Liver (tissue), 9 donors: ENCODE results near the gene SUPT4H1. TPM values are rescaled to one million over a fixed set of nuclear protein-coding genes. Genes with fewer than 3 reads are reported as not detected.

Source experiments
- DNase-seq: peaks from one replicate; pipeline ENCODE4 v3.0.0-alpha.2; 2017; ENCODE audit warnings: low spot score
- H3K27ac ChIP-seq, 2 donors: one replicate each; pipeline ENCODE4 v1.7.0; 2013; ENCODE audit warnings: inconsistent platforms in 2 of 2, low read length in 2 of 2, control low read depth in 1 of 2, low read depth in 1 of 2, mild to moderate bottlenecking in 1 of 2
- H3K27me3 ChIP-seq, 4 donors: one replicate each; pipeline versions ENCODE4 v1.6.1 to v1.7.0; 2013; ENCODE audit warnings: low read length in 3 of 4, inconsistent platforms in 1 of 4, mild to moderate bottlenecking in 1 of 4, moderate library complexity in 1 of 4; ENCODE audit not compliant: control insufficient read depth in 4 of 4, insufficient read depth in 4 of 4
- H3K36me3 ChIP-seq, 4 donors: one replicate each; pipeline versions ENCODE4 v1.6.1 to v1.7.0; 2013; ENCODE audit warnings: low read length in 3 of 4, mild to moderate bottlenecking in 3 of 4, low read depth in 1 of 4, moderate library complexity in 1 of 4; ENCODE audit not compliant: control insufficient read depth in 4 of 4, insufficient read depth in 3 of 4
- H3K4me1 ChIP-seq, 4 donors: one replicate each; pipeline versions ENCODE4 v1.6.1 to v1.7.0; 2013; ENCODE audit warnings: low read length in 3 of 4, mild to moderate bottlenecking in 3 of 4, moderate library complexity in 1 of 4; ENCODE audit not compliant: control insufficient read depth in 4 of 4, insufficient read depth in 4 of 4
- H3K4me3 ChIP-seq, 3 donors: one replicate each; pipeline versions ENCODE4 v1.6.1 to v1.7.0; 2013; ENCODE audit warnings: low read length in 3 of 3, control low read depth in 1 of 3, low read depth in 1 of 3, mild to moderate bottlenecking in 1 of 3
- H3K9ac ChIP-seq, 2 donors: one replicate each; pipeline ENCODE4 v1.7.0; 2013; ENCODE audit warnings: low read length in 2 of 2, mild to moderate bottlenecking in 2 of 2, moderate library complexity in 2 of 2, control low read depth in 1 of 2, low read depth in 1 of 2
- H3K9me3 ChIP-seq, 4 donors: one replicate each; pipeline versions ENCODE4 v1.6.1 to v1.7.0; 2013; ENCODE audit warnings: low read length in 3 of 4; ENCODE audit not compliant: control insufficient read depth in 4 of 4
- FOXA2 ChIP-seq: IDR thresholded peaks from 2 replicates; pipeline ENCODE4 v1.6.1; 2016; ENCODE audit warnings: antibody characterized with exemption
- GABPA ChIP-seq, 2 donors: IDR thresholded peaks in 1 of 2; conservative IDR thresholded peaks in 1 of 2; 2 replicates each; pipeline ENCODE4 v1.6.1; 2016; ENCODE audit warnings: antibody characterized with exemption in 2 of 2, mild to moderate bottlenecking in 1 of 2, moderate library complexity in 1 of 2
- HNF4G ChIP-seq: IDR thresholded peaks from 2 replicates; pipeline ENCODE4 v1.6.1; 2016; ENCODE audit warnings: antibody characterized with exemption
- JUND ChIP-seq, 2 donors: IDR thresholded peaks; 2 replicates each; pipeline ENCODE4 v1.6.1; 2016; ENCODE audit warnings: antibody characterized with exemption in 2 of 2
- NR2F2 ChIP-seq: IDR thresholded peaks from 2 replicates; pipeline ENCODE4 v1.6.1; 2016; ENCODE audit warnings: antibody characterized with exemption
- RAD21 ChIP-seq, 2 donors: IDR thresholded peaks; 2 replicates each; pipeline ENCODE4 v1.6.1; 2016; ENCODE audit warnings: antibody characterized with exemption in 2 of 2, mild to moderate bottlenecking in 2 of 2
- RXRA ChIP-seq, 2 donors: IDR thresholded peaks; 2 replicates each; pipeline ENCODE4 v1.6.1; 2017 to 2018; ENCODE audit warnings: antibody characterized with exemption in 2 of 2, mild to moderate bottlenecking in 1 of 2
- SP1 ChIP-seq: IDR thresholded peaks from 2 replicates; pipeline ENCODE4 v1.6.1; 2018; ENCODE audit warnings: antibody characterized with exemption, mild to moderate bottlenecking
- TAF1 ChIP-seq: conservative IDR thresholded peaks from 2 replicates; pipeline ENCODE4 v1.6.1; 2016; ENCODE audit warnings: antibody characterized with exemption, mild to moderate bottlenecking
- YY1 ChIP-seq: IDR thresholded peaks from 2 replicates; pipeline ENCODE4 v1.6.1; 2016; ENCODE audit warnings: antibody characterized with exemption, mild to moderate bottlenecking
- WGBS: extraction: QIAGEN DNeasy Blood & Tissue Kit; methylation state at CpG from one replicate; pipeline ENCODE4 v1.1.7; 2013; 5-methylcytosine and 5-hydroxymethylcytosine counted together
- polyA plus RNA-seq, 2 donors: library from polyadenylated mRNA; stranded (reverse) in 1 of 2; unstranded in 1 of 2; fragments of 200-250 nt in 1 of 2; fragments of >200 nt in 1 of 2; fragmentation: Nextera tagmentation in 1 of 2; extraction: Ambion mirVana in 1 of 2; gene quantifications; one replicate each; pipeline versions ENCODE4 v1.2.1 to v1.2.3, GENCODE V29; 2013 to 2015
- total RNA-seq, 2 donors: library from RNA; depleted of rRNA; stranded (reverse); fragments of >200 nt; gene quantifications; one replicate each; pipeline ENCODE4 v1.2.3, GENCODE V29; 2014
- TF ChIP-seq, protein P1 (sequence below): IDR thresholded peaks from 2 replicates; pipeline ENCODE4 v1.6.1; 2016; ENCODE audit warnings: antibody characterized with exemption
- TF ChIP-seq, protein P2 (sequence below): fragments of 150-350 bp; IDR thresholded peaks from 2 replicates; pipeline ENCODE4 v1.5.1; 2017; ENCODE audit warnings: improper control_type of control experiment, low read depth, low read length; ENCODE audit not compliant: missing input control
- TF ChIP-seq, protein P3 (sequence below): IDR thresholded peaks from 2 replicates; pipeline ENCODE4 v1.6.1; 2016; ENCODE audit warnings: antibody characterized with exemption, mild to moderate bottlenecking
- TF ChIP-seq, protein P4 (sequence below): IDR thresholded peaks from 2 replicates; pipeline ENCODE4 v1.6.1; 2016; ENCODE audit warnings: antibody characterized with exemption
- donor health status: healthy.
- donor health status: healthy.
- donor health status: healthy.
- donor health status: healthy.
- donor health status: healthy.

Gene SUPT4H1
- total and polyA plus RNA-seq, 4 donors: 23.3 to 59.1 (median 40.4) TPM

DNA sequence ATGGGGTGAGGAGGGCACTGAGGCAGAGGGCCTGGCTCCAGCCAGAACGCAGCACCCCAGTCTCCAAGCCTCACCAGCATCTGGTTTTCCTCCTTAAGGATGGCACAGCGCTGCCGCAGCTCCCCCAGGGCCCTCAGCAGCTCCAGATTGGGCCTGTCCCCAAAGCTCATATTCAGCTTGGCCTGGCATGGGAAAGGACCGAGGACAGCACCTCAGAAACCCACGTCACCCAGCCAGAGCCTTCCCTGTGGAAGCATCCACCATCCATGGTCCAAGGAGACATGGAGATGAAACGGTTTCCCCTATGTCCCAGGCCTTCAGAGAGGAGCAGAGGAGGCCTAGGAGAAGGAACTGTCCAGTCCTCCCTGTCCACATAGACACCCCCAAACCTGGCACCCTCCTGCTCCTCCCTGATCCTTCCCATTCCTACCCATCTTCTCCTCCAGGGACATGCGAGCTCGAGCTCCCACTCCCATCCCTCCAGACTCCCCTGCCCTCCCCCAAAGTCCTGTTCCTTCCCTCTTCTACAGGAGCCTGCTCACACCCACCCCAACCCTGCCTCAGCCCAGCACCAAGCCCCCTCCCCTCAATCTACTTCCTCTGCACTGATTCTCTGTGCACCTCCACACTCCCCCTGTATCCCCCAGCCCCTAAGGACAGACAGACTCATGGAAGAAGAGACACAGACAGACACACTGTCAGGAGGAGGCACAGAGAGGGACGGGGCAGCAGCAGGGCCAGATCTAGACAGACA is 25.2 kb downstream of the SUPT4H1 start:
- no peak for DNase-seq
- H3K27ac ChIP-seq: no peak overlapping the region
- H3K9me3 ChIP-seq: no peaks in the 10 kb centered on the region
- H3K4me1 ChIP-seq: peaks cover 2 to 16% (median 13%) of the 10 kb centered on the region in 4 donors
- no peak overlapping the region for H3K4me3 ChIP-seq
- no peak overlapping the region for H3K9ac ChIP-seq
- H3K36me3 ChIP-seq: no peaks in the 10 kb centered on the region
- WGBS: 89% methylated on average over 9 of the region's 9 CpGs
- no peaks in the 10 kb centered on the region for H3K27me3 ChIP-seq
- TF ChIP-seq, protein P1, sequence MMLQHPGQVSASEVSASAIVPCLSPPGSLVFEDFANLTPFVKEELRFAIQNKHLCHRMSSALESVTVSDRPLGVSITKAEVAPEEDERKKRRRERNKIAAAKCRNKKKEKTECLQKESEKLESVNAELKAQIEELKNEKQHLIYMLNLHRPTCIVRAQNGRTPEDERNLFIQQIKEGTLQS: no peak
- TF ChIP-seq SP1 (no peak), YY1 (no peak), RAD21 (IDR thresholded peaks at IDR 0.05) (no peak), GABPA (IDR thresholded peaks at IDR 0.05 in 1 of 2, conservative IDR thresholded peaks at IDR 0.05 in 1 of 2) (no peak), TAF1 (no peak), HNF4G (no peak), FOXA2 (no peak), RXRA (IDR thresholded peaks at IDR 0.05) (no peak), JUND (IDR thresholded peaks at IDR 0.05) (no peak)
- TF ChIP-seq, protein P2, sequence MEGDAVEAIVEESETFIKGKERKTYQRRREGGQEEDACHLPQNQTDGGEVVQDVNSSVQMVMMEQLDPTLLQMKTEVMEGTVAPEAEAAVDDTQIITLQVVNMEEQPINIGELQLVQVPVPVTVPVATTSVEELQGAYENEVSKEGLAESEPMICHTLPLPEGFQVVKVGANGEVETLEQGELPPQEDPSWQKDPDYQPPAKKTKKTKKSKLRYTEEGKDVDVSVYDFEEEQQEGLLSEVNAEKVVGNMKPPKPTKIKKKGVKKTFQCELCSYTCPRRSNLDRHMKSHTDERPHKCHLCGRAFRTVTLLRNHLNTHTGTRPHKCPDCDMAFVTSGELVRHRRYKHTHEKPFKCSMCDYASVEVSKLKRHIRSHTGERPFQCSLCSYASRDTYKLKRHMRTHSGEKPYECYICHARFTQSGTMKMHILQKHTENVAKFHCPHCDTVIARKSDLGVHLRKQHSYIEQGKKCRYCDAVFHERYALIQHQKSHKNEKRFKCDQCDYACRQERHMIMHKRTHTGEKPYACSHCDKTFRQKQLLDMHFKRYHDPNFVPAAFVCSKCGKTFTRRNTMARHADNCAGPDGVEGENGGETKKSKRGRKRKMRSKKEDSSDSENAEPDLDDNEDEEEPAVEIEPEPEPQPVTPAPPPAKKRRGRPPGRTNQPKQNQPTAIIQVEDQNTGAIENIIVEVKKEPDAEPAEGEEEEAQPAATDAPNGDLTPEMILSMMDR: no peak
- TF ChIP-seq, protein P3, sequence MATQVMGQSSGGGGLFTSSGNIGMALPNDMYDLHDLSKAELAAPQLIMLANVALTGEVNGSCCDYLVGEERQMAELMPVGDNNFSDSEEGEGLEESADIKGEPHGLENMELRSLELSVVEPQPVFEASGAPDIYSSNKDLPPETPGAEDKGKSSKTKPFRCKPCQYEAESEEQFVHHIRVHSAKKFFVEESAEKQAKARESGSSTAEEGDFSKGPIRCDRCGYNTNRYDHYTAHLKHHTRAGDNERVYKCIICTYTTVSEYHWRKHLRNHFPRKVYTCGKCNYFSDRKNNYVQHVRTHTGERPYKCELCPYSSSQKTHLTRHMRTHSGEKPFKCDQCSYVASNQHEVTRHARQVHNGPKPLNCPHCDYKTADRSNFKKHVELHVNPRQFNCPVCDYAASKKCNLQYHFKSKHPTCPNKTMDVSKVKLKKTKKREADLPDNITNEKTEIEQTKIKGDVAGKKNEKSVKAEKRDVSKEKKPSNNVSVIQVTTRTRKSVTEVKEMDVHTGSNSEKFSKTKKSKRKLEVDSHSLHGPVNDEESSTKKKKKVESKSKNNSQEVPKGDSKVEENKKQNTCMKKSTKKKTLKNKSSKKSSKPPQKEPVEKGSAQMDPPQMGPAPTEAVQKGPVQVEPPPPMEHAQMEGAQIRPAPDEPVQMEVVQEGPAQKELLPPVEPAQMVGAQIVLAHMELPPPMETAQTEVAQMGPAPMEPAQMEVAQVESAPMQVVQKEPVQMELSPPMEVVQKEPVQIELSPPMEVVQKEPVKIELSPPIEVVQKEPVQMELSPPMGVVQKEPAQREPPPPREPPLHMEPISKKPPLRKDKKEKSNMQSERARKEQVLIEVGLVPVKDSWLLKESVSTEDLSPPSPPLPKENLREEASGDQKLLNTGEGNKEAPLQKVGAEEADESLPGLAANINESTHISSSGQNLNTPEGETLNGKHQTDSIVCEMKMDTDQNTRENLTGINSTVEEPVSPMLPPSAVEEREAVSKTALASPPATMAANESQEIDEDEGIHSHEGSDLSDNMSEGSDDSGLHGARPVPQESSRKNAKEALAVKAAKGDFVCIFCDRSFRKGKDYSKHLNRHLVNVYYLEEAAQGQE: no peak
- TF ChIP-seq, protein P4, sequence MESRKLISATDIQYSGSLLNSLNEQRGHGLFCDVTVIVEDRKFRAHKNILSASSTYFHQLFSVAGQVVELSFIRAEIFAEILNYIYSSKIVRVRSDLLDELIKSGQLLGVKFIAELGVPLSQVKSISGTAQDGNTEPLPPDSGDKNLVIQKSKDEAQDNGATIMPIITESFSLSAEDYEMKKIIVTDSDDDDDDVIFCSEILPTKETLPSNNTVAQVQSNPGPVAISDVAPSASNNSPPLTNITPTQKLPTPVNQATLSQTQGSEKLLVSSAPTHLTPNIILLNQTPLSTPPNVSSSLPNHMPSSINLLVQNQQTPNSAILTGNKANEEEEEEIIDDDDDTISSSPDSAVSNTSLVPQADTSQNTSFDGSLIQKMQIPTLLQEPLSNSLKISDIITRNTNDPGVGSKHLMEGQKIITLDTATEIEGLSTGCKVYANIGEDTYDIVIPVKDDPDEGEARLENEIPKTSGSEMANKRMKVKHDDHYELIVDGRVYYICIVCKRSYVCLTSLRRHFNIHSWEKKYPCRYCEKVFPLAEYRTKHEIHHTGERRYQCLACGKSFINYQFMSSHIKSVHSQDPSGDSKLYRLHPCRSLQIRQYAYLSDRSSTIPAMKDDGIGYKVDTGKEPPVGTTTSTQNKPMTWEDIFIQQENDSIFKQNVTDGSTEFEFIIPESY: no peak

DNA sequence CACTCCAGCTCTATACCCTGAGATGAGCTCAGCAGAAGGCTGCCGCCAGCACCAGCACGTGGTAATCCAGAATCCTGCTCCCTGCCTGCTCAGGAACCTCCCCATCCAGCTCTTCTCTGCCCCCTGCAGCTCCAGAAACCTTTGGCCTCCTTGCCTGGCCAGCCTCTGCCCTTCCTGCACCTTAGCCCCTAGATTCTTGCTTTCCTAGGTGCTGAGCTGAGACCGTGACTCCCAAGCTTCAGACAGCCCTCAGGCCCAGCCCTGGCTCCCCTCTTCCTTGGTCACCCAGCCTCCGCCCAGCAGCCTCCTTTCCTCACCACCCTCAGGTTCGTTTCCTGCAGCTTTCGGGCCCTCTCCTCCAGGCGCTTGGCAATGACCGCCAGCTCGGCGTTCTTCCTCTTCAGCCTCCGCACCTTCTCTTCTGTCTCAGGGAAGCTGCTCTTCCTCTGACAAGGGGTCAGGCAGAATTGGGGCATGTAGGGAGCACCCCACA is 26.0 kb downstream of the SUPT4H1 start:
- Histone ChIP-seq H3K4me3 (no peak overlapping the region), H3K9ac (no peak overlapping the region), H3K9me3 (no peaks in the 10 kb centered on the region), H3K27ac (no peak overlapping the region), H3K4me1 (peaks cover 2 to 16% (median 13%) of the 10 kb centered on the region in 4 donors), H3K36me3 (no peaks in the 10 kb centered on the region), H3K27me3 (no peaks in the 10 kb centered on the region)
- TF ChIP-seq, protein P4: no peak
- no peak for TF ChIP-seq NR2F2
- WGBS: 80% methylated on average over 11 of the region's 11 CpGs
- no peak for DNase-seq
